Lower leg skin (tissue), 4 donors: ENCODE measurements around the gene DVL1. TPM values are rescaled to one million over a fixed set of nuclear protein-coding genes. Genes with fewer than 3 reads are reported as not detected.

ENCODE experiments used
- DNase-seq, 2 donors: peaks; one replicate each; pipeline ENCODE4 v3.0.0-alpha.2; 2019; ENCODE audit warnings: low spot score in 2 of 2
- H3K4me3 ChIP-seq: fragments of 200-600 bp; sonication (generic); 2 replicates; pipeline ENCODE4 v1.5.1; 2017; ENCODE audit warnings: mild to moderate bottlenecking, low read depth; ENCODE audit not compliant: poor library complexity, severe bottlenecking
- CTCF ChIP-seq, 3 donors: fragments of 450-650 bp; IDR thresholded peaks; one replicate each; pipeline ENCODE4 v1.5.1; 2016; ENCODE audit warnings: antibody characterized with exemption in 3 of 3, mild to moderate bottlenecking in 3 of 3, moderate library complexity in 2 of 3
- POLR2A ChIP-seq, 2 donors: fragments of 450-650 bp; IDR thresholded peaks; one replicate each; pipeline ENCODE4 v1.6.1; 2016 to 2017; ENCODE audit warnings: antibody characterized with exemption in 2 of 2, mild to moderate bottlenecking in 1 of 2, moderate library complexity in 1 of 2
- WGBS, 2 donors: methylation state at CpG; one replicate each; pipeline ENCODE4 v1.1.5; 2018; 5-methylcytosine and 5-hydroxymethylcytosine counted together
- intact Hi-C: fragments of 100-400 bp; cut with DNase I; formaldehyde crosslinking; loops from one replicate; pipeline ENCODE4 v1.15.0; 2023; ENCODE audit warnings: low total_unique reads
- microRNA-seq, 2 donors: library from miRNA; unstranded; fragments of <30 nt; microRNA quantifications; one replicate each; pipeline ENCODE4, GENCODE V29; 2016; ENCODE audit warnings: borderline replicate concordance in 2 of 2, borderline number of aligned reads in 1 of 2
- total RNA-seq, 4 donors: library from RNA; depleted of rRNA; stranded (reverse); fragments of >200 nt; gene quantifications; one replicate each; pipeline ENCODE4 v1.1.0, GENCODE V29; 2016

Gene DVL1
- total RNA-seq, 4 donors from 2014 or later = 92.0 to 163 (median 113) TPM

GRCh38 chr1:1286313-1287261, 62.6 kb downstream of the DVL1 start:
- H3K4me3 ChIP-seq = no peak overlapping the region
- 67 to 79% methylated on average over 31 to 32 of the region's 50 CpGs for WGBS, 2 donors
- TF ChIP-seq POLR2A (IDR thresholded peaks at IDR 0.05) = no peak
- no peak for TF ChIP-seq CTCF (IDR thresholded peaks at IDR 0.05)
- intact Hi-C loops = loop anchor here (2.0 kb wide), 1 partner anchor 166 kb away; no protein-coding TSS in a partner anchor
- DNase-seq = no peak

- intact Hi-C loops = loop anchor here (2.0 kb wide), 1 partner anchor 165 kb away; no protein-coding TSS in a partner anchor
- WGBS, 2 donors = 63 to 68% methylated on average over 22 to 26 of the region's 37 CpGs
- H3K4me3 ChIP-seq = no peak overlapping the region
- DNase-seq = no peak
- no peak for TF ChIP-seq CTCF (IDR thresholded peaks at IDR 0.05)
- TF ChIP-seq POLR2A (IDR thresholded peaks at IDR 0.05) = no peak
Measured at GRCh38 chr1:1285611-1286311, 63.5 kb downstream of the DVL1 start.

Small RNAs within 50 kb of the gene (microRNA-seq; reads per million reads assigned to microRNA genes)
- gene MIR6726 (1.7 to 2.7 reads per million in 2 donors), gene MIR6727 (0 reads per million in 2 donors), gene MIR6808 (0 to 1.1 reads per million in 2 donors)

Other genes starting within 250 kb of the DVL1 start
- 10 to 100 TPM; 16.1 to 36.0 (median 21.5) TPM for gene C1orf159, start 233.3 kb downstream of the DVL1 start, total RNA-seq
- gene TTLL10, start 175.5 kb downstream of the DVL1 start, total RNA-seq = not detected
- gene TNFRSF18, start 142.8 kb downstream of the DVL1 start, total RNA-seq = 10 to 100 TPM; 19.8 to 36.8 (median 25.8) TPM
- 1 to 10 TPM in 1 of 4 donors, under 1 TPM in 1, not detected in 2; 0.69 to 1.4 TPM for gene TNFRSF4, start 135.3 kb downstream of the DVL1 start, total RNA-seq
- 100 to 1,000 TPM in 2 of 4 donors, 10 to 100 TPM in 2; 81.7 to 121 (median 104) TPM for gene SDF4, start 117.4 kb downstream of the DVL1 start, total RNA-seq
- gene B3GALT6, start 117.2 kb downstream of the DVL1 start, total RNA-seq = 10 to 100 TPM; 12.8 to 26.1 (median 18.9) TPM
- 1 to 10 TPM in 2 of 4 donors, under 1 TPM in 1, not detected in 1; 0.46 to 9.8 (median 5.9) TPM for gene C1QTNF12, start 102.7 kb downstream of the DVL1 start, total RNA-seq
- gene UBE2J2, start 75.6 kb downstream of the DVL1 start, total RNA-seq = 10 to 100 TPM; 49.0 to 72.8 (median 54.0) TPM
- gene SCNN1D, start 69.0 kb downstream of the DVL1 start, total RNA-seq = 1 to 10 TPM in 2 of 4 donors, under 1 TPM in 2; 0.84 to 5.3 (median 1.4) TPM
- gene ACAP3, start 41.5 kb downstream of the DVL1 start, total RNA-seq = 100 to 1,000 TPM in 3 of 4 donors, 10 to 100 TPM in 1; 98.8 to 189 (median 115) TPM
- 10 to 100 TPM; 42.3 to 62.1 (median 53.7) TPM for gene PUSL1, start 40.8 kb downstream of the DVL1 start, total RNA-seq
- 100 to 1,000 TPM; 101 to 185 (median 105) TPM for gene INTS11, start 24.8 kb downstream of the DVL1 start, total RNA-seq
- 10 to 100 TPM; 51.0 to 62.9 (median 57.4) TPM for gene CPTP, start 24.6 kb downstream of the DVL1 start, total RNA-seq
- 1 to 10 TPM in 2 of 4 donors, under 1 TPM in 2; 0.38 to 1.4 (median 0.79) TPM for gene TAS1R3, start 18.1 kb downstream of the DVL1 start, total RNA-seq
- gene MXRA8, start 9.1 kb upstream of the DVL1 start, total RNA-seq = 10 to 100 TPM; 34.1 to 76.1 (median 35.9) TPM
- gene AURKAIP1, start 25.8 kb upstream of the DVL1 start, total RNA-seq = 100 to 1,000 TPM in 3 of 4 donors, 10 to 100 TPM in 1; 97.3 to 140 (median 114) TPM
- 100 to 1,000 TPM; 122 to 249 (median 142) TPM for gene CCNL2, start 49.9 kb upstream of the DVL1 start, total RNA-seq
- gene MRPL20, start 57.9 kb upstream of the DVL1 start, total RNA-seq = 100 to 1,000 TPM in 3 of 4 donors, 10 to 100 TPM in 1; 83.4 to 122 (median 106) TPM
- 10 to 100 TPM in 1 of 4 donors, 1 to 10 TPM in 3; 3.1 to 10.9 (median 6.2) TPM for gene ANKRD65, start 71.9 kb upstream of the DVL1 start, total RNA-seq
- 10 to 100 TPM; 26.5 to 36.4 (median 30.1) TPM for gene VWA1, start 86.3 kb upstream of the DVL1 start, total RNA-seq
- gene ATAD3C, start 100.3 kb upstream of the DVL1 start, total RNA-seq = 1 to 10 TPM in 1 of 4 donors, under 1 TPM in 3; 0.17 to 2.1 (median 0.63) TPM
- 10 to 100 TPM; 13.0 to 40.3 (median 17.1) TPM for gene ATAD3B, start 122.3 kb upstream of the DVL1 start, total RNA-seq
- 10 to 100 TPM; 23.2 to 33.3 (median 26.9) TPM for gene ATAD3A, start 162.7 kb upstream of the DVL1 start, total RNA-seq
- gene TMEM240, start 191.2 kb upstream of the DVL1 start, total RNA-seq = 1 to 10 TPM in 2 of 4 donors, under 1 TPM in 1, not detected in 1; 0.57 to 2.6 (median 2.0) TPM
- gene SSU72, start 225.4 kb upstream of the DVL1 start, total RNA-seq = 100 to 1,000 TPM in 3 of 4 donors, 10 to 100 TPM in 1; 96.4 to 163 (median 123) TPM